GM12875 (cell line): ENCODE measurements around the gene KCNIP4.

Experiments used
- H3K4me3 ChIP-seq: one replicate; pipeline ENCODE4 v1.5.1; 2011; ENCODE audit warnings: low read depth, low read length, control low read depth
- TF ChIP-seq, protein P1 (sequence below): IDR thresholded peaks from 2 replicates; pipeline ENCODE4 v1.5.1; 2011; ENCODE audit warnings: low read depth, mild to moderate bottlenecking, control low read depth, inconsistent platforms, low read length, moderate library complexity, borderline replicate concordance; ENCODE audit not compliant: insufficient read depth

The KCNIP4 gene

GRCh38 chr4:21347142-21347541 lies 601.4 kb downstream of the KCNIP4 start:
- H3K4me3 ChIP-seq = no peak overlapping the region
- TF ChIP-seq, protein P1, sequence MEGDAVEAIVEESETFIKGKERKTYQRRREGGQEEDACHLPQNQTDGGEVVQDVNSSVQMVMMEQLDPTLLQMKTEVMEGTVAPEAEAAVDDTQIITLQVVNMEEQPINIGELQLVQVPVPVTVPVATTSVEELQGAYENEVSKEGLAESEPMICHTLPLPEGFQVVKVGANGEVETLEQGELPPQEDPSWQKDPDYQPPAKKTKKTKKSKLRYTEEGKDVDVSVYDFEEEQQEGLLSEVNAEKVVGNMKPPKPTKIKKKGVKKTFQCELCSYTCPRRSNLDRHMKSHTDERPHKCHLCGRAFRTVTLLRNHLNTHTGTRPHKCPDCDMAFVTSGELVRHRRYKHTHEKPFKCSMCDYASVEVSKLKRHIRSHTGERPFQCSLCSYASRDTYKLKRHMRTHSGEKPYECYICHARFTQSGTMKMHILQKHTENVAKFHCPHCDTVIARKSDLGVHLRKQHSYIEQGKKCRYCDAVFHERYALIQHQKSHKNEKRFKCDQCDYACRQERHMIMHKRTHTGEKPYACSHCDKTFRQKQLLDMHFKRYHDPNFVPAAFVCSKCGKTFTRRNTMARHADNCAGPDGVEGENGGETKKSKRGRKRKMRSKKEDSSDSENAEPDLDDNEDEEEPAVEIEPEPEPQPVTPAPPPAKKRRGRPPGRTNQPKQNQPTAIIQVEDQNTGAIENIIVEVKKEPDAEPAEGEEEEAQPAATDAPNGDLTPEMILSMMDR = no peak

DNA sequence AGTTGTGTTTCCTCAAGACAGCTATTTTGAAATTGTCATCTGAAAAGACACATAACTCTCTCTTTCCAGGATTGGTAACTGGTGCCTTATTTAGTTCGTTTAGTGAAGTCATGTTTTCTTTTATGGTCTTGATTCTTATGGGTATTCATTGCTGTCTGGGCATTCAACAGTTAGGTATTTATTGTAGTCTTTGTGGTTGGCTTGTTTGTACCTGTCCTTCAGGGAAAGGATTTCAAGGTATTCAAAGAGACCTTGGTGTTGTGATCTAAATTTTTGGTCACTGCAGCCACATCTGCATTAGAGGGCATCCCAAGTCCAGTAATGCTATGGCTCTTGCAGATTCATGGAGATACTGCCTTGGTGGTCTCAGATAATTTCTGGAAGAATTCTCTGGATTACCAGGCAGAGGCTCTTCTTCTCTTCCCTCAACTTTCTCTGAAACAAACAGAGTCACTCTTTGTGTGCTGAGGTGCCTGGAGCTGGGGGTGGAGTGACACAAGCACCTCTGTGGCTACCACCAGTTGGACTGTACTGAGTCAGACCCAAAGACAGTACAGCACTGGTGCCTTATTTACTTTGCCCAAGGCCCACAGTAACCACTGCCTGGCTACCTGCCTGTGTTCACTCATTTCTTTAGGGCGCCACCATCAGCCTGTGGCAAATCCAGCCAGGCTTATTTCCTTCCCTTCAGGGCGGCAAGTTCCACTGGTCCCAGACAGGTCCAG lies 620.4 kb downstream of the KCNIP4 start:
- no peak overlapping the region for H3K4me3 ChIP-seq
- TF ChIP-seq, protein P1 = no peak

GRCh38 chr4:21320034-21320433 lies 628.5 kb downstream of the KCNIP4 start:
- no peak overlapping the region for H3K4me3 ChIP-seq
- TF ChIP-seq, protein P1 = no peak

DNA sequence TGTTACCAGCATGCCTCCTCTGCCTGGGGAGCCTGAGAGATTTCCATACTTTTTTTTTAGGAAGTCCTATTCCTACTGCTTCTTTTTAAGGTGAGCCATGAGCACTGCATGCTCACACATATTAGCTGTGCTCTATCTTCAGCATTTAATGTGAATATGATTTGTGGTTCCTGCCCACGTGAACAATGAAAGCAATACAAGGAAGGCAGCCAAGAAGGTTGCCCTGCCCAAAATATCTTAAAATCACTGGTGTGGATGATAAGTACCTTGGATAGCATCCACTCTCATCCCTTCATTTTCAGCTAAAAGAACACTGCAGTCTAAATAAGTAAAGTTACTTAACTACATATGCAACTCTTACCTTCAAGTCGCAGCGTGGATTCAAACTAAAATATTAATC lies 640.9 kb downstream of the KCNIP4 start:
- TF ChIP-seq, protein P1 = no peak
- no peak overlapping the region for H3K4me3 ChIP-seq

- H3K4me3 ChIP-seq = no peak overlapping the region
- TF ChIP-seq, protein P1 = no peak
Observed at GRCh38 chr4:21304540-21304887, 644.1 kb downstream of the KCNIP4 start.

- TF ChIP-seq, protein P1 = no peak
- no peak overlapping the region for H3K4me3 ChIP-seq
Observed at GRCh38 chr4:21290562-21290961, 658.0 kb downstream of the KCNIP4 start.

DNA sequence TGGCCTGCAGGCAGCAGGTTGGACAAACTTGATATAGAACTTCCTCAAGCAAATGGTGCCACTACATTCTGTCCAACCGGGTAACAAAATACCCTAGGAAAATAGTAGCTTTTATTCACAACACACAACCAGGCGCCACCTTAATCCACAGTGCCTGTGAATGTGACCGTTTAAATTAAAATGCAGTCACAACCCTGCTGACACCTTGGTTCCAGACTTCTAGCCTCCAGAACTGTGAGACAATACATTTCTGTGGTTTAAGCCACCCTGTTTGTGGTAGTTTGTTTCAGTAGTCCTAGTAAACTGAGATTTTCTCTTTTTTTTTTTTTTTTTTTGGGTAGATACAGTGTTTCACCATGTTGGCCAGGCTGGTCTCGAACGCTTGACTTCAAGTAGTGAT lies 672.5 kb downstream of the KCNIP4 start:
- H3K4me3 ChIP-seq = no peak overlapping the region
- TF ChIP-seq, protein P1 = no peak
